ENCODE measurements around the gene NFATC2. TPM values are rescaled to one million over a fixed set of nuclear protein-coding genes. Genes with fewer than 3 reads are reported as not detected.

The NFATC2 gene
- total RNA-seq, 1 donor from 2014 or later = 0.89 TPM

DNA sequence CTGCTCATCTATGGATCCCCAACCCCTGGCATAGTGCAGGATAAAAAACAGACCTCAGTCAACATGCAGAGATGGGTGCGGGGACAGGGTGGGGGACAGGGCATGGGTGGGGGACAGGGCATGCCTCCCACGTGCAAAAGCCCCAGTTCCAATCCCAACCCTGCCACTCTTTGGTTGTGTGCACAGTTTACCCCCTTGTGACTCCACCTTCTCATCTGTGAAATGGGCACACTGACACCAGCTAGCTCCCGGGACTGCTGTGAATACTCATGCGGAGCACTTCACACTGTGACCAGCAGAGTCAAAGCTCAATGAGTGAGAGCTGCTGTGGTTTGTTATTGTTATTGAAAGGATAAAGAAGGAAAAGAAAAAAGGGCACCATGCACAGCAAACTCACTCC, 69.3 kb downstream of the NFATC2 start:
- TF ChIP-seq, protein P1, sequence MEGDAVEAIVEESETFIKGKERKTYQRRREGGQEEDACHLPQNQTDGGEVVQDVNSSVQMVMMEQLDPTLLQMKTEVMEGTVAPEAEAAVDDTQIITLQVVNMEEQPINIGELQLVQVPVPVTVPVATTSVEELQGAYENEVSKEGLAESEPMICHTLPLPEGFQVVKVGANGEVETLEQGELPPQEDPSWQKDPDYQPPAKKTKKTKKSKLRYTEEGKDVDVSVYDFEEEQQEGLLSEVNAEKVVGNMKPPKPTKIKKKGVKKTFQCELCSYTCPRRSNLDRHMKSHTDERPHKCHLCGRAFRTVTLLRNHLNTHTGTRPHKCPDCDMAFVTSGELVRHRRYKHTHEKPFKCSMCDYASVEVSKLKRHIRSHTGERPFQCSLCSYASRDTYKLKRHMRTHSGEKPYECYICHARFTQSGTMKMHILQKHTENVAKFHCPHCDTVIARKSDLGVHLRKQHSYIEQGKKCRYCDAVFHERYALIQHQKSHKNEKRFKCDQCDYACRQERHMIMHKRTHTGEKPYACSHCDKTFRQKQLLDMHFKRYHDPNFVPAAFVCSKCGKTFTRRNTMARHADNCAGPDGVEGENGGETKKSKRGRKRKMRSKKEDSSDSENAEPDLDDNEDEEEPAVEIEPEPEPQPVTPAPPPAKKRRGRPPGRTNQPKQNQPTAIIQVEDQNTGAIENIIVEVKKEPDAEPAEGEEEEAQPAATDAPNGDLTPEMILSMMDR (IDR thresholded peaks at IDR 0.05) = no peak

DNA sequence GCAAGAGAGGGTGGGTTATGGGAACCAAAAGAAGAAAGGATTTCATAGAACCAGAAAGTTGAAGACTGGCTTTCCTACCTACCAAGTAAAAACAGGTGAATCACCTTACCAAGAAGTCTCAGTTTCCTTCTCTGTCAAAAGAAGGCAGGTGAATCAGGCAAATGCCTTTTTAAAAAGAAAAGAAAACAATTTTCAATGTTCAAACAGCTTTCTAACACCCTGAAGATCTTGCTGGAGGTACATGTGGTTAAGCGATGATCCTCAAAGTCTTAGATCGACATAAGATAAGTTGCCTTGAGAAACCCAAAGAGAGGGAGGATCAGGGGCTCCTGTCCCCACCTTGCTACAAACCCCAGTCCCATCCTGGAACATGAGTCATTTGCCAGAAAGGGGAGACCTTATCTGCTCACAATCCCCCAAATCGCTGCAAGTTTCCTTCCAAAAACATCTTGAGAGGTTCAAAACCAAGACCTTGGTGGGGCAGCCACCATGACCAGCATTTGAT, 71.6 kb downstream of the NFATC2 start:
- Mint-ChIP-seq H3K4me3 (ENCODE audit: unreplicated experiment) (no peak overlapping the region), H3K4me1 (ENCODE audit: unreplicated experiment) (no peaks in the 10 kb centered on the region), H3K36me3 (ENCODE audit: unreplicated experiment) (no peaks in the 10 kb centered on the region), H3K27ac (ENCODE audit: unreplicated experiment) (no peak overlapping the region), H3K27me3 (ENCODE audit: unreplicated experiment) (no peaks in the 10 kb centered on the region), H3K9me3 (ENCODE audit: unreplicated experiment) (no peaks in the 10 kb centered on the region)
- TF ChIP-seq, protein P1 (IDR thresholded peaks at IDR 0.05) = no peak
- no peak for DNase-seq (ENCODE audit: extremely low spot score, unreplicated experiment)

More for the DNA sequence above, 69.3 kb downstream of the NFATC2 start:
- Mint-ChIP-seq H3K36me3 (ENCODE audit: unreplicated experiment) (no peaks in the 10 kb centered on the region), H3K9me3 (ENCODE audit: unreplicated experiment) (peaks cover 5% of the 10 kb centered on the region), H3K4me1 (ENCODE audit: unreplicated experiment) (no peaks in the 10 kb centered on the region), H3K27me3 (ENCODE audit: unreplicated experiment) (no peaks in the 10 kb centered on the region), H3K4me3 (ENCODE audit: unreplicated experiment) (no peak overlapping the region), H3K27ac (ENCODE audit: unreplicated experiment) (no peak overlapping the region)
- DNase-seq (ENCODE audit: extremely low spot score, unreplicated experiment) = no peak

DNA sequence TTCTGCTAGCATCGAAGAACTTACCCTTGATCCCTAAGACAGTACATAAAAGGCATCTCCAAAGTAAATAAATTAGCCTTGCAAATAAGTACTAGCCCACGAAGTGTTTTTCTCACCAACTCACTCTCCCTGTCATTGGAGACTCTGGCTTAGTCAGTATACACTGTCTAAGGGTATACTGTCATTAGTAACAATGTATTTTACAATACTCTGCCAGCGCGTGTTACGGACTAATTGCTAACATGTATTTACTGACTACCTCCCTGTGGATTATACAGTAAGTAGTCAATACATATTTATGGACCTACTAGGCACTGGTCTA, 72.1 kb downstream of the NFATC2 start:
- no peak overlapping the region for H3K27ac Mint-ChIP-seq (ENCODE audit: unreplicated experiment)
- H3K27me3 Mint-ChIP-seq (ENCODE audit: unreplicated experiment) = no peaks in the 10 kb centered on the region
- H3K36me3 Mint-ChIP-seq (ENCODE audit: unreplicated experiment) = no peaks in the 10 kb centered on the region
- H3K9me3 Mint-ChIP-seq (ENCODE audit: unreplicated experiment) = no peaks in the 10 kb centered on the region
- TF ChIP-seq, protein P1 (IDR thresholded peaks at IDR 0.05) = no peak
- no peak overlapping the region for H3K4me3 Mint-ChIP-seq (ENCODE audit: unreplicated experiment)
- H3K4me1 Mint-ChIP-seq (ENCODE audit: unreplicated experiment) = no peaks in the 10 kb centered on the region
- no peak for DNase-seq (ENCODE audit: extremely low spot score, unreplicated experiment)

DNA sequence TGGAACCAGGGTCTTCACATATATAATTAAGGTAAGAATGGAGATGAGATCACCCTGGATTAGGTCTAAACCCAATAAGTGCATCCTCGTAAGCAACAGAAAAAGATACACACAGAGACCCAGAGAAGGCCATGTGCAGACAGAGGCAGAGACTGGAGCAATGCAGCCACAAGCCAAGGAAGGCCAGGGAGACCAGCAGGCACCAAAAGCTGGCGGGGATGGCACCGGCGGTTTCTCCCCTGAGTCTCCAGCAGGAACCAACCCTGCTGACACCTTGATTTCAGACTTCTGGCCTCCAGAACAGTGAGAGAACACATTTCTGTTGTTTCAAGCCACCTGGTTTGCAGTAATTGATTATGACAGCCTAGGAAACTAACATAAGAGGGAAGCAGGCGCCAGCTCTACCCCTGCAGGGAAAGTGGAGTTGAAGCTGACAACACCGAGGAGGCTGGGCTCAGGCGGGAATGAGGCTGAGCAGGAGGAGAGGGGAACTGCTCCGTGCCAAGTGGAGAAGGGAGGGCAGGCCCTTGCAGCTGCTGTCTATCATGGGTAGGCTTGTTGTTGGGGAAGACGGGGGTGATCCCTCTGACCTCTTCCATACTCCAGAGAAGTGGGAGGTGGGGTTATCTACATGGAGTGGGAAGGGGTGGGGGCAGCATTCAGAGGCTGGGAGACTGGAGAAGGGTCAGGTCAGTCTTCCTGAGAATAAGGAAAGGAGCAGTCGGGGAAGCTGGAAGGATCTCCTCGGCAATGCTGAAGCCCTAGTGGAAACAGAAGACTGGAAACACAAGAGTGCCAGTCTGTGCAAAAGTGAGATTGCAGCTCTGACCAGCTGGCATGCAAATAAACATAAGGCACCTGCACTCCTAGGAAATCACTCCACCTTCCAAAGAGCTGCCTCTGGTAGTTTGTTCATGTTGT, 72.7 kb downstream of the NFATC2 start:
- TF ChIP-seq, protein P1 (IDR thresholded peaks at IDR 0.05) = no peak
- no peak overlapping the region for H3K27ac Mint-ChIP-seq (ENCODE audit: unreplicated experiment)
- H3K4me1 Mint-ChIP-seq (ENCODE audit: unreplicated experiment) = no peaks in the 10 kb centered on the region
- DNase-seq (ENCODE audit: extremely low spot score, unreplicated experiment) = no peak
- H3K27me3 Mint-ChIP-seq (ENCODE audit: unreplicated experiment) = no peaks in the 10 kb centered on the region
- no peaks in the 10 kb centered on the region for H3K36me3 Mint-ChIP-seq (ENCODE audit: unreplicated experiment)
- H3K4me3 Mint-ChIP-seq (ENCODE audit: unreplicated experiment) = no peak overlapping the region
- H3K9me3 Mint-ChIP-seq (ENCODE audit: unreplicated experiment) = no peaks in the 10 kb centered on the region

DNA sequence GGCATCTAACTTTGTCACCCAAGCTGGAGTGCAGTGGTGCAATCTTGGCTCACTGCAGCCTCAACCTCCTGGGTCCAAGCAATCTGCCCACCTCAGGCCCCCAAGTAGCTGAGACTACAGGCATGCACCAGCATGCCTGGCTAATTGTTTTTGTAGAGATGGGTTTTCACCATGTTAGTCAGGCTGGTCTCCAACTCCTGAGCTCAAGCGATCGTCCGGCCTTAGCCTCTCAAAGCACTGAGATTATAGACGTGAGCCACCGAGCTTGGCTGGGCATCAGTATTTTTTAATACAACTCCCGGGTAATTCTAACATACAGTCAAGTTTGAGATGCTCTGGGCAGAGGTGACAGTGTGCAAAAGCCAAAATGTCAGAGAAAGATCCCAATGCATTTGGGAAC, 73.5 kb downstream of the NFATC2 start:
- H3K36me3 Mint-ChIP-seq (ENCODE audit: unreplicated experiment) = no peaks in the 10 kb centered on the region
- H3K27ac Mint-ChIP-seq (ENCODE audit: unreplicated experiment) = no peak overlapping the region
- no peak overlapping the region for H3K4me3 Mint-ChIP-seq (ENCODE audit: unreplicated experiment)
- no peaks in the 10 kb centered on the region for H3K27me3 Mint-ChIP-seq (ENCODE audit: unreplicated experiment)
- H3K9me3 Mint-ChIP-seq (ENCODE audit: unreplicated experiment) = no peaks in the 10 kb centered on the region
- TF ChIP-seq, protein P1 (IDR thresholded peaks at IDR 0.05) = no peak
- DNase-seq (ENCODE audit: extremely low spot score, unreplicated experiment) = no peak
- H3K4me1 Mint-ChIP-seq (ENCODE audit: unreplicated experiment) = no peaks in the 10 kb centered on the region

Data from osteocyte (in vitro differentiated cells).